Posterior cingulate gyrus (tissue), 11 donors: ENCODE data around the gene STK32C.
"Not testable (repeated sequence)": the region's sequence is repeated elsewhere in the genome, so short reads cannot be mapped to it uniquely, and the experiment has no call there.

Experiments used
- DNase-seq, 10 donors: peaks; one replicate each; pipeline versions ENCODE4 v3.0.0 to v3.0.0-alpha.2; 2020 to 2021; ENCODE audit warnings: mixed read lengths in 3 of 10
- intact Hi-C: fragments of 100-400 bp; cut with DNase I; formaldehyde crosslinking; loops from one replicate; pipeline ENCODE4 v1.15.1; 2023

STK32C gene

DNA sequence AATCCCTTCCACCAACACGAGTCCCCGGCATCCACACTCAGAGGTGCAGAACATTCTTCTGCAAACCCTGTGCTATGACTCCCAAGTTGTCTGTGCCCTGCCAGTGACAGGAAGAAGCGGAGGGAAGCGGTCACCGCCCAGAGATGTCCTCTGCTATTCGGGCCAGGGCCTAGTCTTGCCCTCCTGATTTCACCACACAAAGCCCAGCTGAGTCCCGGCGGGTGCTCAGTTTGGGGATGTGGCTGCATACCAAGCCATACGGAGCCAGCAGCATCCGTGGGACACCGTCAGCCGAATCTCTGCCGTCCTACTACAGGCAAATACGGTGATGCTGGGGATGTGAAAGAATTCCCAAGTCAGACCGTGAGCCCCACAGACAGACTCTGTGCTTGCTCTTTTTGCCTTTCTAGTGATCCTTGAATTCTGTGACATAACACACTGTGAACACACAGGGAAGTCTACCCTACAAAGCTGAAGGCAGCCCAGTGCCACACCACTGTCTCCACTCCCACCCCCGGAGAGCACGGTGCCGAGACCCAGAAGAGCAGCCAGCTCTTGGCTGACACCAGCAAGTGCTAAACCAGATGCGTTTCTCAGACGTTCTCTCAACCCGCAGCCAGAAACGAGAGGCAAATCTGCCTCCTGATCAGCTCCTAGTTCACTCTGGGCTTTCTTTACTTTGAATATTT is 2.0 kb downstream of the STK32C start:
- intact Hi-C loops = no loop called here
- peak in 4 of 10 donors; percentile 10 to 75 (median 69) for DNase-seq

GRCh38 chr10:132304756-132305509 is 2.8 kb downstream of the STK32C start:
- DNase-seq = peak in 4 of 10 donors; percentile 6 to 69 (median 46)
- intact Hi-C loops = no loop called here

DNA sequence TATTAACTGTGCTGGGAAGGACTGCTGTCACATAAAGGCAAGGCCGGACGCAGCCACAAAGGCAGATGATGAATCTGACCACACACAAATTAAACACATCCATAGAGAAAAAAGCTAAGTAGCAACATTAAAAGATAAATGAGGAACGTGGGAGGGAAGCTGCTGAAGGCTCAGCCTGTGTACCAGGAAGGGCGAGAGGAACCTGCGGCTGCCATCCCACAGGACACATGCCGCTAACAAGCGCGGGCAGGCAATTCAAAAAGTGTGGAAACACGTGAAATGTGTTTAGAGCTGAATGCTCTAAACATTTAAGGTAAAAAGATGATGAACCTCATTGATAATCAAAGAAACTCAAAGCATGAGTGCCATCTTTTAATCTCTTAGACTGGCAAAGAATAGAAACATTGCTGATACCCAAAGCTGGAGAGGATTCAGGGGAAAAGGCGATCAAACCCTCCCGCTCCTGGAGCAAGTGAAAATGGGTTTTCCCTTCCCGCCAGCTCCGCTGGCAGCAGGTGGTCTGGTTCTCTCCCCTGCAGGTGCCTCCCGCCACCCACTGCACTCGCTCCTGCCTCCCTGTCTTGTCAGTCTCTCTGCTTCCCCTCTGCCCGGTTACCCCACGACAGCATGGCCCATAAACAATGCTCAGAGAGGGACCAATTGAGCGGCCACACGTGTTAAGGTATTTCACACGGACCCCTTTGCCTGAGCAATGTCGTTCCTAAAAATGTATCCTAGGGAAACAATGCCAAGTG is 4.2 kb downstream of the STK32C start:
- intact Hi-C loops = no loop called here
- peak in 4 of 10 donors; percentile 16 to 82 (median 62) for DNase-seq

DNA sequence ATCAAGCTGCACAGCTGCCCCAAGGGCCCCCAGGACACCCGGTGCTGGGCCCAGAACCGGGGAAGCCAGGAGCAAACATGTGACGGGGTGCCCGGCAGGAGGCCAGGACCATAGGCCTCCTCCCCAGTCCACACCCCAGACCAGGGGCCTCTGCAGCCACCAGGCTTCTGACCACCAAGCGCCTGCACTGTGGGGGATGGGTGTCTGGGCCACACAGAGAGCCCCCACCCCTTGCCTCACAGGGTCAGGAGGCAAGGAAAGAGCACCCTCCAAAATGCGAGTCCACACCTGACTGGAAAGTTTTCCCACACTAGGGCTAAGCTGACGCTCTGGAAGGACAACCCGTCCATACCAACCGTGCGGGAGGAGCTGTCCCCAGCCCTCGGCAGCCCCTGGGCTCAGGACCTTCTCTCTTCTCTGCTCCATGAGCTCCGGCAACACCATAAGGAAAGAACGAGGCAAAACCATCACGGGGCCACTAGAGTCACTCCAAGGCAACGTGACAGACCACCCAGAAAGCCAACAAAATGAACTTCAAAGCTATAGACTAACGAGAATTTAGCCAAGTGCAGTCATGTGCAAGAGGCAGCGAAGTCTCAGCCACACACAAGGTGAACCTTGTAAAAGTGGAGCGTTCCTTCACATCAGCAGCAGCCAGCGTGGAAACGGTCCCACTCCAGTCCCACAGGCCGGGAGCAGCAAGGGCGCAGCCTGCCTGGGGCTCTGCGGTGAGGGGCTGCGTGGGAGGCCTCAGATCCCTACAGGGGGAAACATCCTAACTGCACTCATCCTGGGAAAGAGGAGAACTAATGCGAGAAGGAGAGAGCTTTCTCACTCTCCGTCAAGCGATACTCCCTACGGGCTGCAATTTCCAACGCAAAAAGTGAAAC is 5.1 kb downstream of the STK32C start:
- intact Hi-C loops = no loop called here
- DNase-seq = peak in 4 of 10 donors; percentile 13 to 70 (median 58)

DNA sequence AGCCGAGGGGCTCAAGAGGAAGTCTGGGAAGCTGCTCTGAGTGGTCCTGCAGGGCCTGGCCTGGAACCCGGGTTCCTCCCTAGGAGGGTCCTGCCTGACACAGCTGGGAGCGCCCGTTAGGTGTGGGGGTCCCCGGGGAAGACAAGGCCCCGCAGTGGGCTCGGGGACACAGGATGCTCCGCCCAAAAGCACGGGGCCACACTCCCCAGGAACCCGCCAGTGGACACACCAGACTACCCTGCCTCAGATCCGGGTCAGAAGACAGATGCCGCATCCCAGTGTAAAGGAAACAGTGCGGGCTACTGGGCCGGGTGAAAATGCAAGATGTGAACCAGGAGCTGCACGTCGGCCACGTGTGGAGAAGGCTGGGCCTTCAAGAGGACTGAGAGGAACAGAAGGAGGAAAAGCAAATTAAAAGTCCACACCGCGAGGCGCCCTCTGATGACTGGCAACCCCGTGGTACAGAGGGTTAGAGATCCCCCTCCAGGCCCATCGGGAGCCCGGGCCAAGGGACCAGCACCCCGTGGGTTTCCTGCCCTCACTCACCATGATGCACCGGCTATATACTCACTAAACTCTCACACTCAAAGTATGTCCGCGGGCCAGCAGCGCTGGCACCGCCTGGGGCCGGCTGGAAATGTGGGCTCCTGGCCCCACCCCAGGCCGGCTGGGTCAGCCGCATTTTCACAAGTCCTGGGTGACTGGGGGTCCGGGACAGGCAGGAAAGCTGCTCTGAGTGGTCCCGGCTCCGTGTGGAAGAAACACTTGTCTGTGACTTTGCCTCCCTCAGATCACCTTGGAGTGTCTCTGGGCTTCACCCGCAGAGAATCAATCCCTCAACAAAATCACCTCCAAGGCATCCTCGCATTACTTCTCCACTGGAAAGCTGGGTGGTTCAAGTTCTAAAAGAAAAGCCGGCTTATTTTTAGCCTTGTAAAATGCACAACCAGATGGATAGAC is 6.1 kb downstream of the STK32C start:
- intact Hi-C loops = no loop called here
- DNase-seq = peak in 4 of 10 donors; percentile 11 to 72 (median 66)

DNA sequence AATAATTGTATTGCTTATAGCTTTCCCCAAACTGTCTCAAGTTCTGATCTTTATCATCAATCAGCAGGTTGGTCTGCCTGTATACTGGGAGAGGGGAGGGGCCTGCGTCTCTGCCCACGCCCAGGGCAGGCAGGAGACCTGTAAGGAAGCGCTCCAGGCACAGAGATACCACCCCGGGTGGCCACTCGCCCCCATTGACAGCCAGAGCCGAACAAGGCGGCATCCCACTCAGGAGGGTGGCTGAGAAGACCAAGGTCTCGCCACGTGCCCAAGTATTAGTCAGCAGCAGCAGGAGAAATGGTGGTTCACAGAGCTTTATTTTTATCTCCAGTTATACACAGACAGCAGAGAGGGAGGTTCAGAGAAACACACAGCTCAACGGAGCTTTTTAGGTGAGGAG is 7.2 kb downstream of the STK32C start:
- intact Hi-C loops = no loop called here
- peak in 4 of 10 donors; percentile 15 to 84 (median 83) for DNase-seq

DNA sequence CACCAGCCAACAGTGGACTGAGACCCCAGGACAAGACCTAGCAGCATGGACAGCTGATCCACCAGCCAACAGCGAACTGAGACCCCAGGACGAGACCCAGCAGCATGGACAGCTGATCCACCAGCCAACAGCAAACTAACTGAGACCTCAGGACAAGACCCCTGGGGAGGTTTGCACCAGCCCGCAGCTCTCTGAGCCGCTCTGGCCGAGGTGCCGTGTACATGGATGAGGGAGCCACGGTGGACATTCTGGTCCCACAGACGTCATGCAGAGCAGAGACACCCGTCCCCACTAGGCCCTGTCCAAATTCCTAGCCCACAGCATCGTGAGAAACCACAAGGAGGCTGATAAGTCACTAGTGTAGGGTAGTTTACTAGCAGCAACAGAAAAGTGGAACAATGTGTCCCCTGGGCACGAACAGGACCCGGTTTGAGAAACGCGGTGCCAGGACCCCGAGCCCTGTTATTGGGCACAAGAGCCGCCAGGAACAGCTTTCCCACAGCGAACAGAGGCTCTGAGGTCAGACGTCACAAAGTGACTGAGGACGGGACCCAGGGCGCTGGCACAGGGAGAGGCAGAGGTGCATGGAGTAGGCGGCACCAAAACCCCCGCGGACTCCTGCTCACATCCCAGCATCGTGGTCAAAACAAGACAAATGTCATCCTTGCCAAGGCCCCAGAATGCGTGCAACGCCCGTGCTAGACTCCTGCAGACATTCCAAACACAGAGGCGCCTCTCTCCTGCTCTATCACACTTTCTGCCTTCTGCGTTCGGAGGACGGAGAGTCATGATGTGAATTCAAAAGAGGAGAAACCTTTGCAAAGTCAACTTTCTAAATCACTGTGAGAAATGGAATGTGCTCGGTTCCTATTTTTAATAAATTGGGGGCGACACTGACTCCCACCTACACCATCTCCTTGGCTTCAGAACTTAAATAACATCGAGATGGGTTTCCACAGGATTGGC is 8.1 kb downstream of the STK32C start:
- intact Hi-C loops = no loop called here
- peak in 3 of 10 donors; percentile 13 to 83 (median 75) for DNase-seq

DNA sequence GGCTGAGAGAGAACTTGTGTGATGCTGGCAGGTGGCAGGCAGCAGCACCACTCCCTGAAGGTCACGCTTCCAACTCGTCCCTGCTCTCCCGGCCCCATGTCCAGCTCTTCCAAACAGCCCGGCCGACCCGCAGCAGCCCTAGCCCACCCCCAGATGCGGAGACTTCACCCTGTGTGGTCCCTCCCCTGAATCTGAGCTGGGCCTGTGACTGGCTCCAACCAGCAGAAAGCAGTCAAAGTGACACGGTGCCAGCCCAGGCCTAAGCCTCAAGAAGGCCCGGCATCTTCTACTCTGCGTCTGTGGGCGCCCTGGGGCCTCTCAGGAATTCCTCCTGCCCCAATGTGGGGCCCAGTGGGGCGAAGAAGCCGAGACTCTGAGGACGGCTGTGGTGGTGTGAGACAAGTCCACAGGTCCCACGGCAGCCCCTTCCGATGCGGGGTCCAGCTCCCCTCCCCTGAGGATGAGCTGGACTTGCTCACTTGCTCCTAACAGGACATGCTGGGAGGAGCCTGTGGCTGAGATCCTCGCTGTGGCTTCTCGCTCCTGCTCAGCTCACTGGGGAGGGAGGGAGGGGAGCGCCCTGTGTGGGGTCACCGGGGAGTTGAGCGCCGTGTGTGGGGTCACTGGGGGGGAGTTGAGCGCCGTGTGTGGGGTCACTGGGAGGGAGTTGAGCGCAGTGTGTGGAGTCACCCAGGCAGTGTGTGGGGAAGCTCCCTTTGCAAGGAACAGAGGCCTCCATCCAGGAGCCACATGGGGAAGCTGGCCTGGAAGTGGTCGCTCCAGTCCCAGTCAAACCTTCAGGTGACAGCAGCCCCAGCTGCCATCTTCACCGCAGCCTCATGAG is 9.5 kb downstream of the STK32C start:
- peak in 4 of 10 donors; percentile 9 to 79 (median 62) for DNase-seq

GRCh38 chr10:132297526-132297925 is 10.2 kb downstream of the STK32C start:
- intact Hi-C loops = no loop called here
- DNase-seq = peak in 4 of 10 donors; percentile 4 to 80 (median 54)

More for the DNA sequence above, 9.5 kb downstream of the STK32C start:
- intact Hi-C loops = no loop called here

DNA sequence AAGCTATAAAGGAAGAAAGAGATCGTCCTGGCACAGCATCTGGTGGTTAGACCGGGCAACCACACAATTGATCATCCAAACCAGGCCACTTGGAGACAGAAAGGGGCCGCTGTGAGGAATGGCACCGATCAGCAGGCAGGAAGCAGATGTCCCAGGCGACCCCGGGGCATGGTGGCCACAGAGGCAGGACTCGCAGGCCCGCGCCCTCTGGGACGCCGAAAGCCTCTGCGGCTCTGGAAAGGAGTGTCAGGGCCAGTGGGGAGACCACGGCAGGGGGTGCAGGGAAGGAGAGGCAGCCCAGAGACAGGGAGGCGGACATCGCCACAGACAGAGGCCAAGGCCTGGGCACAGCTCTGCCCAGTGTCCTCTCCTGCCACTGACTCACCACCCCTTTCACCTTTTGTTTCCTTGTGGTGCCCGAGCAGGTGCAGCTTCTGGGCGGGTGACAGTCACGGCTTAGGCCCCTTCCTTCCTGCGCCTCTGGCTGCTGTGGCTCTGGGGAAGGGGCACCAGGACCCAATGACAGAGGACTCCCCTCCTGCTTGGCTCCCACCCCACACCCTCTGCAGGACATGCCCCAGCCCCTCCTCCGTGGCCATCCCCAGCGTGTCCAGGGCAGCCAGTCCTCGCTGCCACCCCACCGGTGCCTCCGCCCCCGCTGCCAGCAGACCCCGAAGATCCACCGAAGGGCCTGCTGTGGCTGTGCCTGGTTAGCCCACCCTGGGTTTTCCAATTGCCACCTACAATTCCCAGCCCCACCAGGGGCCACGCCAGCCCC is 10.9 kb downstream of the STK32C start:
- peak in 5 of 10 donors; percentile 10 to 79 (median 73) for DNase-seq
- intact Hi-C loops = no loop called here

DNA sequence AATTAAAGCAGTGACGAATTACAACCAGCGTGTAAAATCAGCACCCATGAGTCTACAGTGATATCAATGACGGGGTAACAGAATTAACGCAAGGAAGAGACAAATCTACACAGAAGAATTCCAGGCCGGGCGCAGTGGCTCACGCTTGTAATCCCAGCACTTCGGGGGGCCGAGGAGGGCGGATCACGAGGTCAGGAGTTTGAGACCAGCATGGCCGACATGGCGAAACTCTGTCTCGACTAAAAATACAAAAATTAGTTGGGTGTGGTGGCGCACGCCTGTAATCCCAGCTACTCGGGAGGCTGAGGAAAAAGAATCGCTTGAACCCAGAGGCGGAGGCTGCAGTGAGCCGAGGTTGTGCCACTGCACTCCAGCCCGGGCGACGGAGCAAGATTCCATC is 12.3 kb downstream of the STK32C start:
- peak in 4 of 10 donors; percentile 6 to 64 (median 60) for DNase-seq
- intact Hi-C loops = not testable (repeated sequence)

DNA sequence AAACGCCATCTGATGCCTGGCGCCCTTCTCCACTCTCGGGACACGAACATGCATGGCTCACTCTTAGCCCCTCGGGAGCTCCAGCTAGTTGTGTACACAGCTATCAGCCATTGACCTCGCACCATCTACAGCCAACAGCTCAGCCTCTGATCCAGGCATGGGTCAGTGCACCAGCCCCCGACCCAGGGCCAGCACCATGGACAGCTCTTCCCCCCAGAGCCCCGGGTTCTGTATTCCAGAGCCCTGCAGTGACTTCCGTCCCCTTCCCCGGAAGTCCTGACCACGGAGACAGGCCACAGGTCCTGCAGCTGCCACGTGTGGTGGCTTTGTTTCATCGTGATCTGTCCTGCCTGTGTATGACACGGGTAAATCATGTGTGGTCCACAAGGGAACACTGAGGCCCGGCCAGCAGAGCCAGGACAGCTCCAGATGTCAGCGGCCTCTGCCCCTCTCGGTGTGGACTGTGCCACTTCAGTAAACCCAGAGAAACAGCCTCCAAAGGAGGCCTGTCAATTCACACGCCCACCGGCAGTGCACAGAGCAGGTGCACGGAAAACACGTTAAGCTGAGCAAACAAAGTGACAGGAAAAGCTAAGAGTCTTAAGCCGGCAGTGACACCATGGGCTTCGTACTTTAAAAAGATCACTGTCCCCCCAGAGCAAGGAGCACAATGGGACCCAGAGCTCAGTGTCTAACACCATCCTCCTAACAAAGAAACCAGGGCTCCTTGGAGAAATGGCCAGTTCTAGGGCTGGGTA is 13.0 kb downstream of the STK32C start:
- intact Hi-C loops = no loop called here
- peak in 5 of 10 donors; percentile 6 to 55 (median 52) for DNase-seq

DNA sequence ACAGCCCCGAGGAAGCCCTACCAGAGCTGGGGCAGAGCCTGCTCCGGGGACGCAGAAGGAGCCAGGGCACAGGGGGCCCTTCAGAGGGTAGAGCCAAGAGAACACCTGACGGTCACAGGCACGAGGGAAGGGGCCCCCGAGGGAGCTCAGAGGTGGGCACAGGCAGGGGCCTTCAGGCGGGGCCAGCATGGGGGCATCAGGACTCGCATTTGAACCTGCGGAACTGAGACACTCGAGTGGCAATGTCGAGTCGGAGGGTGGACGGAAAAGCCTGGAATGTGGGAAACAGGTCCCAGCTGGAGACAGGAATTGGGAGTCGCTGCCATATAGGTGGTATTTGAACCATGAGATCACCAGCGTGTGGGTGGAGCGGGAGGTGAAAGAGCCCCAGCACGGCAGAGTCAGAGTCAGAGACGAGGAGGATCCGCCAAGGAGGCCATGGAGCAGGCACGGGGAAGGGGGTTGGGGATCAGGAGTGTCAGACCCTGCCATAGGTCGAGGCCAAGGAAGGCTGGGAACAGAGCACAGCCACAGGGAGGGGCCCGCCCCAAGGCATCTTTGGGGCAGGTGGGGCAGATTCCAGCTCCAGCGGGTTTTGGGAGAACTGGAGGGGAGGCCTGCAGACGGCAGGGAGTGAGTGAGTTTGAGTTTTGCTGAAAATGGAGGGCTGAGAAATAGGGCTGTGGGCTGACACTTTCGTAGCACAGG is 13.8 kb downstream of the STK32C start:
- peak in 4 of 10 donors; percentile 31 to 74 (median 60) for DNase-seq
- intact Hi-C loops = no loop called here

- intact Hi-C loops = no loop called here
- peak in 6 of 10 donors; percentile 47 to 91 (median 77) for DNase-seq
These were observed 14.4 kb downstream of the STK32C start for GRCh38 chr10:132293201-132293812.
